Measurements from ENCODE around the gene TMEM132A.
A peak's percentile ranks its signal among the peaks of the same experiment; 100 is the strongest.

The TMEM132A gene

GRCh38 chr11:60934790-60935605, 10.7 kb downstream of the TMEM132A start:
- H3K36me3 ChIP-seq = peaks cover 0 to 40% (median 30%) of the 10 kb centered on the region in 11 experiments; a peak in 14 of 22 replicates
- H3K27me3 ChIP-seq = no peaks in the 10 kb centered on the region
- H3K9me3 ChIP-seq (replicated peaks in 1 of 11) = no peaks in the 10 kb centered on the region
- peak overlapping the region in 1 of 11 experiments; percentile 35; a peak in 1 of 22 replicates for H3K4me2 ChIP-seq
- no peak overlapping the region for H3K9ac ChIP-seq
- H4K20me1 ChIP-seq = peaks cover 0 to 75% (median 6%) of the 10 kb centered on the region in 11 experiments; a peak in 10 of 22 replicates
- H3K4me1 ChIP-seq = peaks cover 7 to 36% (median 17%) of the 10 kb centered on the region in 10 experiments; a peak in 19 of 20 replicates
- no peak for TF ChIP-seq Cebpa-rat (IDR thresholded peaks at IDR 0.05)
- H3K27ac ChIP-seq = no peak overlapping the region
- H3K4me3 ChIP-seq = no peak overlapping the region

- Histone ChIP-seq H3K36me3 (peaks cover 0 to 48% (median 35%) of the 10 kb centered on the region in 11 experiments; a peak in 15 of 22 replicates), H3K4me3 (no peak overlapping the region), H3K4me2 (no peak overlapping the region), H3K4me1 (peaks cover 7 to 36% (median 17%) of the 10 kb centered on the region in 10 experiments; a peak in 19 of 20 replicates), H4K20me1 (peaks cover 0 to 84% (median 6%) of the 10 kb centered on the region in 11 experiments; a peak in 10 of 22 replicates), H3K27me3 (no peaks in the 10 kb centered on the region), H3K9me3 (replicated peaks in 1 of 11) (no peaks in the 10 kb centered on the region), H3K27ac (no peak overlapping the region), H3K9ac (no peak overlapping the region)
- TF ChIP-seq Cebpa-rat (IDR thresholded peaks at IDR 0.05) = no peak
Observed at GRCh38 chr11:60935676-60936442, 11.6 kb downstream of the TMEM132A start.

GRCh38 chr11:60936467-60937143, 12.3 kb downstream of the TMEM132A start:
- peaks cover 0 to 91% (median 5%) of the 10 kb centered on the region in 11 experiments; a peak in 11 of 22 replicates for H4K20me1 ChIP-seq
- H3K4me1 ChIP-seq = peaks cover 6 to 35% (median 13%) of the 10 kb centered on the region in 10 experiments; a peak in 19 of 20 replicates
- no peak overlapping the region for H3K27ac ChIP-seq
- H3K9ac ChIP-seq = no peak overlapping the region
- H3K4me2 ChIP-seq = no peak overlapping the region
- H3K4me3 ChIP-seq = no peak overlapping the region
- no peak for TF ChIP-seq Cebpa-rat (IDR thresholded peaks at IDR 0.05)
- no peaks in the 10 kb centered on the region for H3K9me3 ChIP-seq (replicated peaks in 1 of 11)
- H3K36me3 ChIP-seq = peaks cover 6 to 56% (median 35%) of the 10 kb centered on the region in 11 experiments; a peak in 21 of 22 replicates
- no peaks in the 10 kb centered on the region for H3K27me3 ChIP-seq

GRCh38 chr11:60937144-60937527, 12.9 kb downstream of the TMEM132A start:
- Histone ChIP-seq H3K36me3 (peaks cover 8 to 61% (median 35%) of the 10 kb centered on the region in 11 experiments; a peak in 21 of 22 replicates), H3K4me1 (peaks cover 5 to 35% (median 13%) of the 10 kb centered on the region in 10 experiments; a peak in 18 of 20 replicates), H3K27me3 (no peaks in the 10 kb centered on the region), H3K4me3 (no peak overlapping the region), H3K9me3 (replicated peaks in 1 of 11) (no peaks in the 10 kb centered on the region), H3K27ac (no peak overlapping the region), H3K4me2 (no peak overlapping the region), H3K9ac (no peak overlapping the region), H4K20me1 (peaks cover 0 to 96% (median 0%) of the 10 kb centered on the region in 11 experiments; a peak in 10 of 22 replicates)
- no peak for TF ChIP-seq Cebpa-rat (IDR thresholded peaks at IDR 0.05)

- peaks cover 0 to 100% (median 0%) of the 10 kb centered on the region in 11 experiments; a peak in 10 of 22 replicates for H4K20me1 ChIP-seq
- H3K4me1 ChIP-seq = peaks cover 0 to 34% (median 9%) of the 10 kb centered on the region in 10 experiments; a peak in 15 of 20 replicates
- H3K4me2 ChIP-seq = no peak overlapping the region
- H3K27me3 ChIP-seq = no peaks in the 10 kb centered on the region
- peaks cover 8 to 68% (median 36%) of the 10 kb centered on the region in 11 experiments; a peak in 21 of 22 replicates for H3K36me3 ChIP-seq
- TF ChIP-seq Cebpa-rat (IDR thresholded peaks at IDR 0.05) = no peak
- H3K9me3 ChIP-seq (replicated peaks in 1 of 11) = no peaks in the 10 kb centered on the region
- H3K9ac ChIP-seq = no peak overlapping the region
- no peak overlapping the region for H3K4me3 ChIP-seq
- no peak overlapping the region for H3K27ac ChIP-seq
Observed at GRCh38 chr11:60937811-60938210, 13.6 kb downstream of the TMEM132A start.

- peaks cover 0 to 100% (median 0%) of the 10 kb centered on the region in 11 experiments; a peak in 10 of 22 replicates for H4K20me1 ChIP-seq
- H3K27me3 ChIP-seq = no peaks in the 10 kb centered on the region
Observed at GRCh38 chr11:60938500-60938899, 14.2 kb downstream of the TMEM132A start.

GRCh38 chr11:60939301-60939700, 15.0 kb downstream of the TMEM132A start:
- Histone ChIP-seq H3K36me3 (peaks cover 8 to 83% (median 36%) of the 10 kb centered on the region in 11 experiments; a peak in 21 of 22 replicates), H3K9me3 (replicated peaks in 1 of 11) (no peaks in the 10 kb centered on the region), H3K4me2 (no peak overlapping the region), H3K27ac (no peak overlapping the region), H3K4me1 (peaks cover 0 to 33% (median 8%) of the 10 kb centered on the region in 10 experiments; a peak in 15 of 20 replicates), H4K20me1 (peaks cover 0 to 100% (median 0%) of the 10 kb centered on the region in 11 experiments; a peak in 10 of 22 replicates), H3K4me3 (no peak overlapping the region), H3K9ac (no peak overlapping the region), H3K27me3 (no peaks in the 10 kb centered on the region)
- no peak for TF ChIP-seq Cebpa-rat (IDR thresholded peaks at IDR 0.05)

More at GRCh38 chr11:60938500-60938899, 14.2 kb downstream of the TMEM132A start:
- no peak overlapping the region for H3K9ac ChIP-seq
- no peak overlapping the region for H3K4me2 ChIP-seq
- H3K4me1 ChIP-seq = peaks cover 0 to 33% (median 8%) of the 10 kb centered on the region in 10 experiments; a peak in 15 of 20 replicates
- H3K36me3 ChIP-seq = peaks cover 8 to 75% (median 36%) of the 10 kb centered on the region in 11 experiments; a peak in 21 of 22 replicates
- no peak overlapping the region for H3K27ac ChIP-seq
- TF ChIP-seq Cebpa-rat (IDR thresholded peaks at IDR 0.05) = no peak
- no peaks in the 10 kb centered on the region for H3K9me3 ChIP-seq (replicated peaks in 1 of 11)
- H3K4me3 ChIP-seq = no peak overlapping the region

GRCh38 chr11:60939855-60940254, 15.6 kb downstream of the TMEM132A start:
- Histone ChIP-seq H3K4me1 (peaks cover 0 to 33% (median 8%) of the 10 kb centered on the region in 10 experiments; a peak in 15 of 20 replicates), H3K36me3 (peaks cover 8 to 88% (median 36%) of the 10 kb centered on the region in 11 experiments; a peak in 21 of 22 replicates), H3K4me3 (no peak overlapping the region), H3K9ac (no peak overlapping the region), H4K20me1 (peaks cover 0 to 100% (median 0%) of the 10 kb centered on the region in 11 experiments; a peak in 10 of 22 replicates), H3K27ac (no peak overlapping the region), H3K27me3 (no peaks in the 10 kb centered on the region), H3K4me2 (no peak overlapping the region), H3K9me3 (replicated peaks in 1 of 11) (no peaks in the 10 kb centered on the region)
- TF ChIP-seq Cebpa-rat (IDR thresholded peaks at IDR 0.05) = no peak

Data from BLaER1 treated with 17β-estradiol and CSF1 and Interleukin-3, amounts not matched to agents 10 nM and 100 nM (cell line).